ENCODE results near the gene PRCC.
A peak's percentile ranks its signal among the peaks of the same experiment; 100 is the strongest.

Gene PRCC

DNA sequence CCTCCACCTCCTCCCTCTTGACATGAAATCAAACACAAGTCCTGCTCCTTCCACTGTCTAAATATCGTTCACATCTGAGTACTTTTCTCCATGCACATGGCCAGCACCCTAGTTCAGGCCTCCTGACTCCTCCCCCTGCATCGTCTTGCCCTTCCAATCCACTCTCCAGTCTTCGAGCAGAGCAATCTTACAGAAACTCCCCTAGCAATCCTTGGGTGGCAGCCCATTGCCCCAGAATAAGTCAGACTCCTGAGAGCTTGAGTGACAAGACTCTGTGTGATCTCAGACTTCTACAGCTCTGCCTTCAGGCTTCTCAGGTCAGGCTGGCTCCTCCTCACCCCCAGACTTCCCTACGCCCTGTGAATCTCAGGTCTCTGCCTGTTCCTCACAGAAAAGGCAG lies 43.8 kb downstream of the PRCC start:
- Histone ChIP-seq H3K27me3 (ENCODE audit: low read depth) (no peaks in the 10 kb centered on the region), H3K4me1 (peaks cover 8% of the 10 kb centered on the region), H3K9me3 (no peaks in the 10 kb centered on the region), H3K4me3 (no peak overlapping the region), H3K36me3 (replicated peaks) (0 out of 2 replicates have a peak, but pooled peaks cover under 1% of the 10 kb centered on the region)
- in situ Hi-C loops (cut with MboI; ENCODE audit: low sequenced_read_pairs): no loop called here
- DNase-seq (ENCODE audit: low spot score in 2 of 2): no peak

DNA sequence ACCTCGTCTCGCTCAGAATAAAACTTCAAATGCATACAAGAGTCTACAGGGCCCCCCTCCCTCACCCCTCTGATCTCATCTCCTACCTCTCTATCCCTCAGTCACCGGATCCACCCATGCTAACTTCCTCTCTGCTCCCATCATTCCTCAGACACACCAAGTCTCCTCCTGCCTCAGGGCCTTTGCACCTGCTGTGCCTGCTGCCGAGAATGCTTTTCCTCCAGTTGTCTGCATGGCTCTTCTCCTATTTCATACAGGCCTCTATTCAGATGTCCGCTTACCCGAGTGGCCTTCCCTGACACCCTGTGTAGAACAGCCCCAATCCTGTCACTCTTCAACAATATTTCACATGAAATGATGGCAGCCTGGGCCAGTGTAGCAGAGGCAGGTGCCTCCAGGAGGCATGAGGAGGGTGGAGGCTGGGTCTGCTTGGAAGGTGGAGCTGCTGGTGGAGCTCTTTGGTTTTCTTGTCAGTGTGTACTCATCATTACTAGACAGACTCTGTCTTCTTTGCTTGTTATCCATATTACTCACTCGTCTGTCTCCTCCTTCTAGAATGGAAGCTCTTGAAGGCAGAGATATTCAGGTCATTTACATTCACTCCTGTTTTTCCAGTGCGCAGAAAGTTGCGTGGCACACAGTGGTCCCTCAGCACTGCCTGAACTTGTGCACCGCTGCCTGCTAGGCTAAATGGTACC lies 45.1 kb downstream of the PRCC start:
- in situ Hi-C loops (cut with MboI; ENCODE audit: low sequenced_read_pairs): no loop called here

DNA sequence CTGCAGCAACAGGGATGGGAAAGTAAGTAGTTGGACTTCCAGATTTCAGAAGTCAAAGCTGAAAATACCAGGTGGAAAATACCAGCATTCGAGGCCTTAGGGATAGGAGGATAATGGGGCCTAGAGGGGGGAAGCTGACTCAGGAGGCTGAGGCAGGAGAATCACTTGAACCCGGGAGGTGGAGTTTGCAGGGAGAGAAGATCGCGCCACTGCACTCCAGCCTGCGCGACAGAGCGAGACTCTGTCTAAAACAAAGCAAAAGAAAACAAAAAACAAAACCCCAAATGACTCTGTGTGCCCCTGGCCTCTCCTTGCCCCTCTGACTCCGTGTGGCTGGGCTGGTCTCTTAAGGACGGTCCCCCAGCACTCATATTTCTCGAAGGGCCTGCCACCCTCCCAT lies 46.0 kb downstream of the PRCC start:
- H3K36me3 ChIP-seq (replicated peaks): no peaks in the 10 kb centered on the region
- DNase-seq (ENCODE audit: low spot score in 2 of 2): no peak
- in situ Hi-C loops (cut with MboI; ENCODE audit: low sequenced_read_pairs): no loop called here
- peaks cover 8% of the 10 kb centered on the region for H3K4me1 ChIP-seq
- H3K4me3 ChIP-seq: no peak overlapping the region
- H3K9me3 ChIP-seq: no peaks in the 10 kb centered on the region
- H3K27me3 ChIP-seq (ENCODE audit: low read depth): no peaks in the 10 kb centered on the region

More for the DNA sequence above, 45.1 kb downstream of the PRCC start:
- no peaks in the 10 kb centered on the region for H3K9me3 ChIP-seq
- no peaks in the 10 kb centered on the region for H3K27me3 ChIP-seq (ENCODE audit: low read depth)
- no peaks in the 10 kb centered on the region for H3K36me3 ChIP-seq (replicated peaks)
- no peak overlapping the region for H3K4me3 ChIP-seq
- DNase-seq (ENCODE audit: low spot score in 2 of 2): no peak
- H3K4me1 ChIP-seq: peaks cover 8% of the 10 kb centered on the region

GRCh38 chr1:156813750-156814570 lies 46.6 kb downstream of the PRCC start:
- no peaks in the 10 kb centered on the region for H3K27me3 ChIP-seq (ENCODE audit: low read depth)
- peak overlapping the region; percentile 18 for H3K4me3 ChIP-seq
- H3K9me3 ChIP-seq: no peaks in the 10 kb centered on the region
- H3K4me1 ChIP-seq: peaks cover 8% of the 10 kb centered on the region
- H3K36me3 ChIP-seq (replicated peaks): no peaks in the 10 kb centered on the region
- in situ Hi-C loops (cut with MboI; ENCODE audit: low sequenced_read_pairs): no loop called here
- peak; percentile 9 to 72 for DNase-seq (ENCODE audit: low spot score in 2 of 2)

GRCh38 chr1:156814571-156815260 lies 47.4 kb downstream of the PRCC start:
- no peak for DNase-seq (ENCODE audit: low spot score in 2 of 2)
- H3K9me3 ChIP-seq: no peaks in the 10 kb centered on the region
- H3K27me3 ChIP-seq (ENCODE audit: low read depth): no peaks in the 10 kb centered on the region
- H3K4me1 ChIP-seq: peaks cover 8% of the 10 kb centered on the region
- H3K36me3 ChIP-seq (replicated peaks): no peaks in the 10 kb centered on the region
- in situ Hi-C loops (cut with MboI; ENCODE audit: low sequenced_read_pairs): no loop called here
- no peak overlapping the region for H3K4me3 ChIP-seq

- in situ Hi-C loops (cut with MboI; ENCODE audit: low sequenced_read_pairs): no loop called here
- no peaks in the 10 kb centered on the region for H3K36me3 ChIP-seq (replicated peaks)
- no peaks in the 10 kb centered on the region for H3K27me3 ChIP-seq (ENCODE audit: low read depth)
- H3K9me3 ChIP-seq: no peaks in the 10 kb centered on the region
- no peak for DNase-seq (ENCODE audit: low spot score in 2 of 2)
- H3K4me1 ChIP-seq: peaks cover 8% of the 10 kb centered on the region
- H3K4me3 ChIP-seq: no peak overlapping the region
Measured at GRCh38 chr1:156815307-156815826, 48.0 kb downstream of the PRCC start.

- in situ Hi-C loops (cut with MboI; ENCODE audit: low sequenced_read_pairs): no loop called here
- no peak for DNase-seq (ENCODE audit: low spot score in 2 of 2)
- Histone ChIP-seq H3K36me3 (replicated peaks) (no peaks in the 10 kb centered on the region), H3K27me3 (ENCODE audit: low read depth) (no peaks in the 10 kb centered on the region), H3K9me3 (no peaks in the 10 kb centered on the region), H3K4me1 (peaks cover 8% of the 10 kb centered on the region), H3K4me3 (no peak overlapping the region)
Measured at GRCh38 chr1:156815961-156816422, 48.7 kb downstream of the PRCC start.

DNA sequence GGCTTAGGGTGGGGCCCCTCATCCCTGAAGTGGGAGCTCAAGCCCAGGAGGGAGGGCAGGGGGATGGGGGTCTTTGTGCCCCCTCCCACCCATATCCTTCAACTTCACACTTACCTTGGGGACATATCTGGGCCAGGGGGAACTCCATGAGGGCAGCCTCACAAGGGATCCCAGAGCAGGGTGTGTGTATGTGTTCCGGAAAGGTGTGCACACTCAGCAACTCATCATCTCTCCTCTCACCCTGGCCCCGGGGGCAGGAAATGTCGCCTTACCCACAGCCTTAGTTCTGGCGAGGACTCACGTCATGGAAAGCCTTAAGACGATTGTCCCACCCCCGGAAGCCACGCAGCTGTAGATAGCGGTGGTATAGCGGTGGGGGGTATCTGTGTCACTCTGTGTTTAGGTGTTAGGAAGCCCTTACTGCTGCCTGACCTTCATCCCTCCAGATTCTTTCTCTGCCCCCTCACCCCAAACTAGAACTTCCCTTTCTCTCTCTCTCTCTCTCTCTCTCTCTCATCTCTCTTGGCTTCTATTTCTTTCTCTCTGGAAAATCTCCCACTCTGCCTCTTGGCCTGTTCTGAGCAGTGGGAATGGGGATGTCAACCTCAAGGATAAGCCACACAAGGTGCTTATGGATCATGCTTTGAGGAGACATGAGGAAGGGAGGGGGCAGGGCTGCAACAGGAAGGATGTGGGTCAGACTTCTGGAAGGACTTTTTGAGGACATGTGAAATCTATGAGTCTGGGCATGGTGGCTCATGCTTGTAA lies 49.4 kb downstream of the PRCC start, which contains the start of gene SH2D2A:
TSS of gene SH2D2A (minus strand) at position 288 of the 768 bp plus-strand sequence. CDS start at position 148, 140 bp downstream.
- H3K36me3 ChIP-seq (replicated peaks): no peaks in the 10 kb centered on the region
- no peaks in the 10 kb centered on the region for H3K9me3 ChIP-seq
- H3K4me3 ChIP-seq: no peak within 1 kb of the TSS
- no peaks in the 10 kb centered on the region for H3K27me3 ChIP-seq (ENCODE audit: low read depth)
- peaks cover 8% of the 10 kb centered on the region for H3K4me1 ChIP-seq
- DNase-seq (ENCODE audit: low spot score in 2 of 2): no peak
- in situ Hi-C loops (cut with MboI; ENCODE audit: low sequenced_read_pairs): no loop called here

DNA sequence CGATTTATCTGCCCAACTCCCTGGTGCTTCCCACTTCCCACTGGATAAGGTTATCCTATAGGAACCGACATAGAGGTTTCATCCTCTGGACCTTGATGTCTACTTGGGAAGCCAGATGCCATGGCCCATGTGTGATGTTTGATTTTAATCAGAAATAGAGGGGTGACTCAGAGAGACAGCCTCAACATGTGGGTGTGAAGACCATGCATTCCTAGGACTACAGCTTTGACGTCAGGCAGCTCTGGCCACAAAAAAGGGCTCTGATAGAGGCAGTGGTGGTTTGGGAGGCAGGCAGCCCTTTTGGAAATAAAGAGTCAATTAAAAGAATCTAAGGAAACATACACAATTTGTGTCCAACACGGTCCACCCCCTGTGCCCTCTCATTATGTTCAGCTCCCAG lies 54.5 kb downstream of the PRCC start:
- DNase-seq (ENCODE audit: low spot score in 2 of 2): no peak
- H3K36me3 ChIP-seq (replicated peaks): no peaks in the 10 kb centered on the region
- in situ Hi-C loops (cut with MboI; ENCODE audit: low sequenced_read_pairs): no loop called here
- H3K27me3 ChIP-seq (ENCODE audit: low read depth): no peaks in the 10 kb centered on the region
- no peak overlapping the region for H3K4me3 ChIP-seq
- H3K9me3 ChIP-seq: no peaks in the 10 kb centered on the region
- H3K4me1 ChIP-seq: no peaks in the 10 kb centered on the region

DNA sequence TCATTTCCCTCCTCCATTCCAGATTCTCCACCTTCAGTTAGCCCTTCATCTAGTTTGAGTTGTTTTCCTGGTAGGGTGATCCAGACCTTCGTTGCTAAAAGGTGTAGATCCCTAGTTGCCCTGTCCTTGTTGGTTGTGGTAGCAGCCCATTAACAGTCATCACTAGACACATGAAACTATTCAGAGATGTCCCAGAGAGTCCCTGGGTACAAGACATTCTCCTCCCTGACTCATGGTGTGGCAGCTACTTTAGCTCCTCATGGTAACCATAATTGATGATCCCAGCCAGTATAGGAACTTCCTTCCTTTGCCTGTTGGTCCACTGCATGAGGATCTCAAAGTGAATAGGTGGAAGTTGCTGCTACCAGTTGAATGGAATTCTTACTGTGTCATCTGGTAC lies 55.3 kb downstream of the PRCC start:
- Histone ChIP-seq H3K4me3 (no peak overlapping the region), H3K27me3 (ENCODE audit: low read depth) (no peaks in the 10 kb centered on the region), H3K36me3 (replicated peaks) (no peaks in the 10 kb centered on the region), H3K9me3 (no peaks in the 10 kb centered on the region), H3K4me1 (no peaks in the 10 kb centered on the region)
- no peak for DNase-seq (ENCODE audit: low spot score in 2 of 2)
- in situ Hi-C loops (cut with MboI; ENCODE audit: low sequenced_read_pairs): no loop called here

- no peaks in the 10 kb centered on the region for H3K27me3 ChIP-seq (ENCODE audit: low read depth)
- in situ Hi-C loops (cut with MboI; ENCODE audit: low sequenced_read_pairs): no loop called here
- no peaks in the 10 kb centered on the region for H3K4me1 ChIP-seq
- H3K36me3 ChIP-seq (replicated peaks): no peaks in the 10 kb centered on the region
- H3K9me3 ChIP-seq: no peaks in the 10 kb centered on the region
- H3K4me3 ChIP-seq: no peak overlapping the region
- DNase-seq (ENCODE audit: low spot score in 2 of 2): no peak
Measured at GRCh38 chr1:156823210-156823790, 56.0 kb downstream of the PRCC start.

DNA sequence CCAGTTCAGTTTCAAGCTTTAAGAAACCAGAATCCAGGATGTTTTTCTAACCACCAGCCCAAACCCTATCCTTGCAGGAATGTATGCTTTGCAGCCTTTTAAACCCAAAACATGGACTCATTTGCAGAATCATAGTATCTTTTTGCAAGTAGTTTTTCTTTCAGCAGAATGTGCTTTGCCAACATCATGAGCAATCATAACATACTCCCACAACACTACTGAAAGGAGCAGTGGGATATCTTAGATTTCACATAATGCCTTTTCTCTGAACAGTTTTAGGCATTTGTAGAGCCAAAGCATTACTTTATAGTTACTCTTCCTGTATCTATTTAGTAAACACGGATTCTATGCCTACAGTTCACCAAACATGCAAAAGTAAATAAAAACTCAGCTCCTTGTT lies 59.3 kb downstream of the PRCC start:
- Histone ChIP-seq H3K27me3 (ENCODE audit: low read depth) (peaks cover 6% of the 10 kb centered on the region; the same call in 1 of the 2 replicates), H3K4me1 (no peaks in the 10 kb centered on the region), H3K36me3 (replicated peaks) (no peaks in the 10 kb centered on the region), H3K4me3 (no peak overlapping the region), H3K9me3 (no peaks in the 10 kb centered on the region)
- DNase-seq (ENCODE audit: low spot score in 2 of 2): no peak
- in situ Hi-C loops (cut with MboI; ENCODE audit: low sequenced_read_pairs): no loop called here
